Suprapubic skin (tissue), 4 donors: ENCODE data around the gene ZGRF1. TPM values are rescaled to one million over a fixed set of nuclear protein-coding genes. Genes with fewer than 3 reads are reported as not detected.

Experiments used
- DNase-seq, 2 donors: peaks; one replicate each; pipeline ENCODE4 v3.0.0-alpha.2; 2019; ENCODE audit warnings: low spot score in 2 of 2
- H3K27ac ChIP-seq: fragments of 200-600 bp; sonication (generic); one replicate; pipeline ENCODE4 v1.5.1; 2019
- H3K27me3 ChIP-seq: fragments of 200-600 bp; sonication (generic); one replicate; pipeline ENCODE4 v1.5.1; 2019
- H3K36me3 ChIP-seq: fragments of 200-600 bp; sonication (generic); one replicate; pipeline ENCODE4 v1.5.1; 2019
- H3K4me1 ChIP-seq: fragments of 200-600 bp; sonication (generic); one replicate; pipeline ENCODE4 v1.5.1; 2019
- H3K4me3 ChIP-seq: fragments of 200-600 bp; sonication (generic); one replicate; pipeline ENCODE4 v1.5.1; 2019; ENCODE audit warnings: mild to moderate bottlenecking
- H3K9me3 ChIP-seq: fragments of 200-600 bp; sonication (generic); one replicate; pipeline ENCODE4 v1.5.1; 2019
- EP300 ChIP-seq: sonication (generic); formaldehyde crosslinking; IDR thresholded peaks from one replicate; pipeline ENCODE4 v1.6.1; 2017; ENCODE audit warnings: antibody characterized with exemption
- POLR2A ChIP-seq, 2 donors: fragments of 450-650 bp; IDR thresholded peaks; one replicate each; pipeline ENCODE4 v1.6.1; 2017; ENCODE audit warnings: antibody characterized with exemption in 2 of 2, mild to moderate bottlenecking in 2 of 2, moderate library complexity in 2 of 2
- POLR2AphosphoS5 ChIP-seq, 3 donors: sonication (generic); formaldehyde crosslinking; IDR thresholded peaks; one replicate each; pipeline ENCODE4 v1.6.1; 2017; ENCODE audit warnings: antibody characterized with exemption in 3 of 3
- WGBS: methylation state at CpG from one replicate; pipeline ENCODE4 v1.1.5; 2018; 5-methylcytosine and 5-hydroxymethylcytosine counted together
- total RNA-seq, 4 donors: library from RNA; depleted of rRNA; stranded (reverse); fragments of >200 nt; gene quantifications; one replicate each; pipeline ENCODE4 v1.1.0, GENCODE V29; 2016
- TF ChIP-seq, protein P1 (sequence below), 2 donors: fragments of 200-600 bp in 1 of 2; fragments of 450-650 bp in 1 of 2; sonication (generic) in 1 of 2; IDR thresholded peaks; one replicate each; pipeline ENCODE4 v1.5.1; 2016 to 2019; ENCODE audit warnings: antibody characterized with exemption in 2 of 2, mild to moderate bottlenecking in 1 of 2, moderate library complexity in 1 of 2

ZGRF1 gene
- total RNA-seq, 4 donors from 2014 or later, result 2.0 to 9.7 (median 6.6) TPM

DNA sequence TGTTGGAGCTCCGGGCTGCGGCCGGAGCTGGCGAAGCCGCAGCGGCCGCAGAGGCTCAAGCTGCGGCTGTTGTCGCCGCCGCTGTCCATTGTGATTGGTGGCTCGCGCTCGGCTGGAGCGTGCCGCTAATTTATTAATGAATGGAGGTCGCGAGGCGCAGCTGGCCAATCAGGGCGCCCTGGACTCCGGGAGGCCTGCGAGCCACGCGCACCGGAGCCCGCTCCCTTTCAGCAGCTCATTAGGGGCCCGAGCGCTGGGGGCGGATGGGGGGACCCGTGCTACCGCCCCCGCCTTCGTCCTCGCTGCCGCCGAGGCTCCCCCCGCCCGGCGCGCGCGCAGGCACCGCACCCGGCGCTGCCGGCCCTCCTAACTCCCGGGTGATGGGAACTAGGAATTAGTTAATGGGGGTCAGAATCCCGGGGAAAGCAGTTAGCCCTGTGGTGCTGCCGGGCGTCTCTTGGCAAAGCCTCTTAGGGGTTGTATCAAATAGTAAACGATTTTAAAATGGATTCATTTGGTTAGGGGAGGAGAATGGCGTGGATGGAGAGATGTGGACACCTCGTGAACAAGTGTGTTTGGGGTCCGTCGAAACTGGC is 120.1 kb downstream of the ZGRF1 start:
- H3K4me1 ChIP-seq, result peaks cover 52% of the 10 kb centered on the region
- H3K9me3 ChIP-seq, result no peaks in the 10 kb centered on the region
- WGBS, result 3% methylated on average over 52 of the region's 55 CpGs
- peaks cover 100% of the 10 kb centered on the region for H3K27me3 ChIP-seq
- no peak for TF ChIP-seq POLR2A (IDR thresholded peaks at IDR 0.05)
- TF ChIP-seq EP300, result no peak
- no peak for TF ChIP-seq POLR2AphosphoS5 (IDR thresholded peaks at IDR 0.05)
- TF ChIP-seq, protein P1, sequence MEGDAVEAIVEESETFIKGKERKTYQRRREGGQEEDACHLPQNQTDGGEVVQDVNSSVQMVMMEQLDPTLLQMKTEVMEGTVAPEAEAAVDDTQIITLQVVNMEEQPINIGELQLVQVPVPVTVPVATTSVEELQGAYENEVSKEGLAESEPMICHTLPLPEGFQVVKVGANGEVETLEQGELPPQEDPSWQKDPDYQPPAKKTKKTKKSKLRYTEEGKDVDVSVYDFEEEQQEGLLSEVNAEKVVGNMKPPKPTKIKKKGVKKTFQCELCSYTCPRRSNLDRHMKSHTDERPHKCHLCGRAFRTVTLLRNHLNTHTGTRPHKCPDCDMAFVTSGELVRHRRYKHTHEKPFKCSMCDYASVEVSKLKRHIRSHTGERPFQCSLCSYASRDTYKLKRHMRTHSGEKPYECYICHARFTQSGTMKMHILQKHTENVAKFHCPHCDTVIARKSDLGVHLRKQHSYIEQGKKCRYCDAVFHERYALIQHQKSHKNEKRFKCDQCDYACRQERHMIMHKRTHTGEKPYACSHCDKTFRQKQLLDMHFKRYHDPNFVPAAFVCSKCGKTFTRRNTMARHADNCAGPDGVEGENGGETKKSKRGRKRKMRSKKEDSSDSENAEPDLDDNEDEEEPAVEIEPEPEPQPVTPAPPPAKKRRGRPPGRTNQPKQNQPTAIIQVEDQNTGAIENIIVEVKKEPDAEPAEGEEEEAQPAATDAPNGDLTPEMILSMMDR (IDR thresholded peaks at IDR 0.05), result no peak
- no peaks in the 10 kb centered on the region for H3K36me3 ChIP-seq
- no peak overlapping the region for H3K27ac ChIP-seq
- DNase-seq, result no peak
- peak overlapping the region; percentile 64 for H3K4me3 ChIP-seq

DNA sequence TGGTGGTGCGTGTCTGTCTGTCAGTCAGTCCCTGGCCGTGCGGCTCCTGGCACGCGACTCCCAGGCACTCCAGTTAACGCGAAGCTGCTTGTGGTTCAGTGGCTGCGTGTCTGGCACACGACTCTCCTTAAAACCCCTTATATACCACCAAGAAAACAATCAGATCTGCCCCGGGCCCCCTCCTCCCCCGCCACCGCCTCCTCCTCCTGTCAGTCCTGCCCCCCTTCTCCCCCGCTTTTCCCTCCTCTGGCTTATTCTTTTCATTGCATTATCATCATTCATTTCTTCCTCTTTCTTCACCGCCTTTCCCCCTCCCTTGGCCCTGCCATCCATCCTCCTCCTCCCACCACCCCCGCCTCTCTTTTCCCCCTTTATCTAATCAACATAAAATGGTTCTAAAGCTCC is 120.6 kb downstream of the ZGRF1 start, which contains the start of gene NEUROG2:
Gene NEUROG2, minus strand, starts transcription at position 115 of the 405 bp plus-strand sequence. CDS start 705 bp downstream, outside the sequence.
- H3K36me3 ChIP-seq, result no peaks in the 10 kb centered on the region
- no peak for DNase-seq
- H3K9me3 ChIP-seq, result no peaks in the 10 kb centered on the region
- H3K27me3 ChIP-seq, result peaks cover 100% of the 10 kb centered on the region
- TF ChIP-seq, protein P1 (IDR thresholded peaks at IDR 0.05), result no peak
- TF ChIP-seq POLR2A (IDR thresholded peaks at IDR 0.05) (no peak), POLR2AphosphoS5 (IDR thresholded peaks at IDR 0.05) (no peak), EP300 (no peak)
- peaks cover 52% of the 10 kb centered on the region for H3K4me1 ChIP-seq
- no peak within 1 kb of the TSS for H3K27ac ChIP-seq
- H3K4me3 ChIP-seq, result peak within 1 kb of the TSS; percentile 64
- WGBS, result 2% methylated on average over 10 of the region's 15 CpGs

DNA sequence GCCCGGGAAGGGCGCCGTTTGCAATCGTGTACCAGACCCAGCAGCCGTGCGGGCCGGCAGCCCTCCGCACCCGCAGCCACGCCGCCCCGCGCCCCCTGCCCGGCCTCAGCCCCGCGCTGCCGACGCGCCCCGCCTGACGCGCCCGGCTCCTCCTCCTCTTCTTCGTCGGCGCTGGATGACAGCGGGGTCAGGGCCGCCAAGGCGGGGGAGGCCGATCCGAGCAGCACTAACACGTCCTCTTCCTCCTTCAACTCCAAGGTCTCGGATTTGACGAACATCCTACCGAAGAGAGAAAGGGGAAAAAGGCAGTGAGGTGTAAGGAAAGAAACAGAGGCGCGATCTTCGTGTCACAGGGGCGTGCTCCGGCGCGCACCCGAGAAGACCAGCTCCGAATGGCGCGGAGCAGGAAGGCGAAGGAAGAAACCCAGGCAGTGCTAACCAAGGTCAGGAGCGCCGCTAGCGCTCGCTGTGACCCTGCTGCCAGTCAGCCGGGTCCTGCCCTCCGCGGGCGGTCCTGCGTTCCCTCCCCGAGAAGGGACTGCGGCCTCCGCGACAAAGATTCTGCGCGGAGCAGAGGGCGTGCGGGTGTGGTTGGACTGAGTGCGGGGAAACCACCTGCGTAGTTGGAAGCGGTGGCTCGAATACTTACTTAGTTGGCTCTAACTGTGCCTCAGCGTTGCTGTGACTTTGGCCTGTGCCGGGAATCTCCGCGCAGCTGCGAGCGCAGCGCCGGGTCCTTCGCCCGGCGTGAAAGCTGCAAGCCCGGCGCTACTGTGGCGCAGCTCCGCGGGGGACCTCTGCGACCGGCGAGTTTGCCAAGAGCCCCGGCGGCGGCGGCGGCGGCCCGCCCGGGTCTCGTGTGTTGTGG is 121.3 kb downstream of the ZGRF1 start:
- Histone ChIP-seq H3K4me1 (peaks cover 52% of the 10 kb centered on the region), H3K4me3 (peak overlapping the region; percentile 64), H3K9me3 (no peaks in the 10 kb centered on the region), H3K27me3 (peaks cover 100% of the 10 kb centered on the region), H3K36me3 (no peaks in the 10 kb centered on the region), H3K27ac (no peak overlapping the region)
- no peak for DNase-seq
- TF ChIP-seq POLR2A (IDR thresholded peaks at IDR 0.05) (no peak), EP300 (no peak), POLR2AphosphoS5 (IDR thresholded peaks at IDR 0.05) (no peak)
- TF ChIP-seq, protein P1 (IDR thresholded peaks at IDR 0.05), result no peak
- WGBS, result under 1% methylated on average over 34 of the region's 96 CpGs

DNA sequence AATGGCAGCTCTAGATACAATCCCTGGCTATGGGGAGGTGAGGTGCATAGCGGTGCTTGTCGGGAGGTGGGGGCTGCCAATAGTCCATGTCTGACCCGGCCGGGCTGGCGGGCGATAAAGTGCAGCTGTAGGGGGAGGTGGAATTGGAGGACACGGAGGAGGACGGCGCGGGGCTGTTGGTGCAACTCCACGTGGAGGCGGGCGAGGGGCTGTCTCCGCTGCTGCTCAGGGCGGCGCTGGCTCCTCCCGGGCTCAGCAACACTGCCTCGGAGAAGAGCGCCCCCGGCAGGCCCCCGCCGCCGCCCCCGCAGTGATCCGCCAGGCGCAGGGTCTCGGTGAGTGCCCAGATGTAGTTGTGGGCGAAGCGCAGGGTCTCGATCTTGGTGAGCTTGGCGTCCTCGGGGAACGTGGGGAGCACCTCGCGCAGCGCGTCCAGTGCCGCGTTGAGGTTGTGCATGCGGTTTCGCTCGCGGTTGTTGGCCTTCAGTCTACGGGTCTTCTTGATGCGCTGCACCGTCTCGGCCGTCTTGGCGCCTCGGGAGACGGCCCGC is 122.0 kb downstream of the ZGRF1 start:
- H3K36me3 ChIP-seq, result no peaks in the 10 kb centered on the region
- H3K4me1 ChIP-seq, result peaks cover 57% of the 10 kb centered on the region
- H3K27me3 ChIP-seq, result peaks cover 100% of the 10 kb centered on the region
- WGBS, result 2% methylated on average over 16 of the region's 52 CpGs
- no peak for DNase-seq
- H3K27ac ChIP-seq, result no peak overlapping the region
- no peak for TF ChIP-seq EP300
- TF ChIP-seq POLR2A (IDR thresholded peaks at IDR 0.05), result no peak
- no peak for TF ChIP-seq POLR2AphosphoS5 (IDR thresholded peaks at IDR 0.05)
- TF ChIP-seq, protein P1 (IDR thresholded peaks at IDR 0.05), result no peak
- no peaks in the 10 kb centered on the region for H3K9me3 ChIP-seq
- peak overlapping the region; percentile 64 for H3K4me3 ChIP-seq
